Spleen (tissue), 11 donors: ENCODE results near the gene TIGD3. TPM values are rescaled to one million over a fixed set of nuclear protein-coding genes. Genes with fewer than 3 reads are reported as not detected.

Source experiments
- DNase-seq: peaks from one replicate; pipeline ENCODE4 v3.0.0-alpha.2; 2020
- H3K27ac ChIP-seq, 8 donors: fragments of 200-600 bp; sonication (generic) in 7 of 8; 1 replicate in 4 of 8; 2 replicates in 4 of 8; pipeline versions ENCODE4 v1.5.0 to v1.8.0; 2016 to 2021; ENCODE audit warnings: inconsistent platforms in 4 of 8, mild to moderate bottlenecking in 4 of 8, moderate library complexity in 1 of 8
- H3K27me3 ChIP-seq, 7 donors: fragments of 200-600 bp; sonication (generic) in 6 of 7; replicated peaks in 1 of 7; 1 replicate in 4 of 7; 2 replicates in 3 of 7; pipeline versions ENCODE4 v1.5.0 to v1.8.0; 2016 to 2021; ENCODE audit warnings: inconsistent platforms in 3 of 7, mild to moderate bottlenecking in 1 of 7
- H3K36me3 ChIP-seq, 6 donors: fragments of 200-600 bp; sonication (generic) in 5 of 6; 1 replicate in 4 of 6; 2 replicates in 2 of 6; pipeline versions ENCODE4 v1.5.0 to v1.8.0; 2016 to 2021; ENCODE audit warnings: inconsistent platforms in 2 of 6
- H3K4me1 ChIP-seq, 6 donors: fragments of 200-600 bp; sonication (generic) in 5 of 6; 1 replicate in 3 of 6; 2 replicates in 3 of 6; pipeline versions ENCODE4 v1.5.0 to v1.8.0; 2016 to 2021; ENCODE audit warnings: inconsistent platforms in 3 of 6
- H3K4me3 ChIP-seq, 8 donors: fragments of 200-600 bp; sonication (generic) in 7 of 8; 1 replicate in 4 of 8; 2 replicates in 4 of 8; pipeline versions ENCODE4 v1.5.0 to v1.8.0; 2016 to 2021; ENCODE audit warnings: inconsistent platforms in 4 of 8, mild to moderate bottlenecking in 4 of 8, moderate library complexity in 2 of 8
- H3K9me3 ChIP-seq, 8 donors: fragments of 200-600 bp; sonication (generic) in 7 of 8; 1 replicate in 4 of 8; 2 replicates in 4 of 8; pipeline versions ENCODE4 v1.5.0 to v1.8.0; 2016 to 2021; ENCODE audit warnings: inconsistent platforms in 4 of 8
- POLR2A ChIP-seq, 3 donors: fragments of 450-650 bp; IDR thresholded peaks; one replicate each; pipeline ENCODE4 v1.5.1; 2017; ENCODE audit warnings: antibody characterized with exemption in 3 of 3, mild to moderate bottlenecking in 1 of 3
- POLR2AphosphoS5 ChIP-seq, 3 donors: sonication (generic); formaldehyde crosslinking; IDR thresholded peaks; one replicate each; pipeline ENCODE4 v1.5.1; 2017; ENCODE audit warnings: antibody characterized with exemption in 3 of 3
- WGBS, 5 donors: extraction: QIAGEN DNeasy Blood & Tissue Kit in 3 of 5; methylation state at CpG; one replicate each; pipeline versions ENCODE4 v1.1.5 to v1.1.7; 2013 to 2018; 5-methylcytosine and 5-hydroxymethylcytosine counted together
- intact Hi-C: fragments of 100-400 bp; cut with DNase I; formaldehyde crosslinking; loops from one replicate; pipeline ENCODE4 v1.15.0; 2023; ENCODE audit warnings: low total_unique reads
- polyA plus RNA-seq, 3 donors: library from polyadenylated mRNA; stranded (reverse); fragments of 200-250 nt; gene quantifications; one replicate each; pipeline ENCODE4 v1.2.1, GENCODE V29; 2013
- total RNA-seq, 7 donors: library from RNA; depleted of rRNA in 3 of 7; stranded (reverse); fragments of >200 nt in 3 of 7; fragmentation: NEBNext Ultra II Directional in 4 of 7; extraction: Animal tissue kit (Norgen Biotek cat#: 25700) in 4 of 7; gene quantifications; one replicate each; pipeline versions ENCODE4 v1.1.0 to v1.2.1, GENCODE V29; 2016 to 2021
- TF ChIP-seq, protein P1 (sequence below), 11 experiments: fragments of 200-600 bp in 7 of 11; fragments of 450-650 bp in 4 of 11; sonication (generic) in 4 of 11; IDR thresholded peaks in 8 of 11; conservative IDR thresholded peaks in 3 of 11; 1 replicate in 7 of 11; 2 replicates in 4 of 11; pipeline versions ENCODE4 v1.4.0 to v1.8.0; 2016 to 2021; ENCODE audit warnings: antibody characterized with exemption in 11 of 11, inconsistent platforms in 4 of 11, mild to moderate bottlenecking in 1 of 11
- donor health status: healthy with polysubstance abuse.
- donor health status: DM: no; HTN: no; CAD: no; lungs with moderate emphysema.
- donor health status: DM: no; HTN: no; CAD: no.
- donor health status: Bipolar disorder and iron deficiency.
- donor health status: healthy.
- donor health status: DM: no; HTN: no; CAD: no.
- donor health status: DM: yes; HTN: yes; CAD: no.

Gene TIGD3
- total and polyA plus RNA-seq, 10 donors = 0.56 to 2.7 (median 0.93) TPM

DNA sequence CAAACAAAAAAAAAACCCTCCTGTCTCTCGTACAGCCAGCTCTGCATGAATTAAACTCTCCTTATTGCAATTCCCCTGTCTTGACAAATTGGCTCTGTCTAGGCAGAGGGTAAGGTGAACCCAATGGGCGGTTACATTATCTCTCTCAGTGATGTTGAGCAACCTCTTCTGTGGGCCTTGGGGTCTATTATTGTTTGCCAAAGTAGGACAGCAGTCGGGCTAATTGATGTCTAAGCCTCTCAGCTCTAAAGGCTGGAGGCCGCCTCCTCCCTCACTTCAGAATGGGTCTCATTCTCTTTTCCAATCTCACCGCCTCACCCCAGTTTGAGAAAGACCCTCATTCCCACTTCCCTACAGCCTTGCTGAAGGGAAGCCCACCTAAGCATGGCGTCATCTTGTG lies 29.2 kb downstream of the TIGD3 start:
- H3K27me3 ChIP-seq = no peaks in the 10 kb centered on the region
- WGBS, 5 donors = 89 to 92% (median 91%) methylated on average over 6 of the region's 6 CpGs
- peaks cover 61 to 98% (median 81%) of the 10 kb centered on the region in 6 donors for H3K4me1 ChIP-seq
- TF ChIP-seq POLR2A (IDR thresholded peaks at IDR 0.05) = no peak
- TF ChIP-seq POLR2AphosphoS5 (IDR thresholded peaks at IDR 0.05) = no peak
- no peak overlapping the region for H3K4me3 ChIP-seq
- no peaks in the 10 kb centered on the region for H3K9me3 ChIP-seq
- intact Hi-C loops = no loop called here
- DNase-seq = no peak
- peaks cover 0 to 22% (median 0%) of the 10 kb centered on the region in 6 donors for H3K36me3 ChIP-seq
- H3K27ac ChIP-seq = peak overlapping the region; percentile 84 to 98 (median 98)

DNA sequence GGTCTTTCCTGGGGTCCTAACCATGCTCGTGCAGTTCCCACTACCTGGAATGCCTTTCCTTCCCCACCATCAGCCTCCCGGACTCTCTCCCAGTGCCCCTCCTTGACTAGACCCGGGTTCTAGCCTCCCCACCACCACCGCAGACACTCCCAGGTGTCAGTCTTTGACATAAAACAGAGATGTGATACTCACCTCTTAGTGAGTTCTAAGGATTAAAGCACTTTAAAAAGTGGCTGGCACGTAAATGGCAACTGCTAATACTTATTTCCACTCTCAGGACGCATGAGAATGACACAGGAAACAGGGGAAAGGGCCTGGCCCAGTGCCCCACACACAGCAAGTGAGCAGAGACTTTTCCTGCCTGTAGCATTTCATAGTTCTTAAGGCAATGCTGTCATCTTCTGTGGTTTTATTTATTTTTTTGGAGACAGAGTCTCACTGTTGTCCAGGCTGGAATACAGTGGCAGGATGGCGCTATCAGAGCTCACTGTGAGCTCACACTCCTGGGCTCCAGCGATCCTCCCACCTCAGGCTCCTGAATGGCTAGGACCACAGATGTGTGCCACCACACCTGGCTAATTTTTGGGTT lies 29.8 kb downstream of the TIGD3 start:
- WGBS, 5 donors = 52 to 64% (median 61%) methylated on average over 8 of the region's 8 CpGs
- Histone ChIP-seq H3K9me3 (no peaks in the 10 kb centered on the region), H3K27me3 (no peaks in the 10 kb centered on the region), H3K27ac (peak overlapping the region; percentile 84 to 98 (median 98)), H3K4me3 (no peak overlapping the region), H3K36me3 (peaks cover 0 to 22% (median 2%) of the 10 kb centered on the region in 6 donors), H3K4me1 (peaks cover 67 to 98% (median 84%) of the 10 kb centered on the region in 6 donors)
- TF ChIP-seq, protein P1, sequence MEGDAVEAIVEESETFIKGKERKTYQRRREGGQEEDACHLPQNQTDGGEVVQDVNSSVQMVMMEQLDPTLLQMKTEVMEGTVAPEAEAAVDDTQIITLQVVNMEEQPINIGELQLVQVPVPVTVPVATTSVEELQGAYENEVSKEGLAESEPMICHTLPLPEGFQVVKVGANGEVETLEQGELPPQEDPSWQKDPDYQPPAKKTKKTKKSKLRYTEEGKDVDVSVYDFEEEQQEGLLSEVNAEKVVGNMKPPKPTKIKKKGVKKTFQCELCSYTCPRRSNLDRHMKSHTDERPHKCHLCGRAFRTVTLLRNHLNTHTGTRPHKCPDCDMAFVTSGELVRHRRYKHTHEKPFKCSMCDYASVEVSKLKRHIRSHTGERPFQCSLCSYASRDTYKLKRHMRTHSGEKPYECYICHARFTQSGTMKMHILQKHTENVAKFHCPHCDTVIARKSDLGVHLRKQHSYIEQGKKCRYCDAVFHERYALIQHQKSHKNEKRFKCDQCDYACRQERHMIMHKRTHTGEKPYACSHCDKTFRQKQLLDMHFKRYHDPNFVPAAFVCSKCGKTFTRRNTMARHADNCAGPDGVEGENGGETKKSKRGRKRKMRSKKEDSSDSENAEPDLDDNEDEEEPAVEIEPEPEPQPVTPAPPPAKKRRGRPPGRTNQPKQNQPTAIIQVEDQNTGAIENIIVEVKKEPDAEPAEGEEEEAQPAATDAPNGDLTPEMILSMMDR (IDR thresholded peaks at IDR 0.05 in 8 of 11, conservative IDR thresholded peaks at IDR 0.05 in 3 of 11) = no peak
- TF ChIP-seq POLR2A (IDR thresholded peaks at IDR 0.05) (no peak), POLR2AphosphoS5 (IDR thresholded peaks at IDR 0.05) (peak in 1 of 3 donors; percentile 73)
- no peak for DNase-seq
- intact Hi-C loops = no loop called here

DNA sequence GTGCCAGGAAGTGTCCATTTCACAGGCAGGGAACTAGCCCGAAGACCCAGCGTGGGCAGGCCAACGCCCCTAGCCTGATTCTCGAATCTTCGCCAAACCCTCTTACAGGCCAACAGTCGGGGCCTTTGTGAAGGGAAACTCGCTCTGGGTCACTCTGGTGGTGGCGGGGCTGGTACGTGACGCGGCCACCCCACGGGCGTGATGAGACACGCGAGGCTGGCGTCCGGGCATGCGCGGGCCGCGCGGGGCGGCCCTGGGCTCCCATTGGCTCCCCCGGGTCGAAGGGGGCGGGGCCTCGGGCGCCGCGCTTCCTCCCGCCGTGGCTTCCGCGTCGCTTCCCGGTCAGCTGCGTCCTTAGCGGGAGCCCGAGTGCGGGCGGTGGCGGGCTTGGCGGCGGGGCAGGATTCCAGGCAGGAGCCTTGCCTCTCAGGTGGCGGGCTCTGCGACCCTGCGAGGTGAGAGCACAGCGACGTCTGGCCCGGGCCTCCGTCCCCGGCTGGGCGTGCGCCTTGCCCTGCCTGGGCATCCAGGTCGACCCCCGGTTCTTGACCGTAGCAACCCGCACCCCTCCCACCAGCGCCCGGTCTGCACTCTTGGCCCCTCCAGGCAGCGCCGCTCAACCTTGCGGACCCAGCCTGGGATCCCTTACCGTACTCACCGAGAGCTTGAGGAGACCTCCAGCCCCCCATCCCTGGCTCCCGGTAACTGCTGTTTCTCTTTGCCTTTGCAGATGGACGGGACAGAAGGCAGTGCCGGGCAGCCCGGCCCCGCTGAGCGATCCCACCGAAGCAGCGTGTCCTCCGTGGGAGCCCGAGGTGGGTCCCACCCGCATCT lies 32.0 kb downstream of the TIGD3 start, which contains the start of gene FRMD8:
Gene FRMD8 (plus strand): TSS at position 331 of the 834 bp plus-strand sequence. CDS start 400 bp downstream, at position 731.
- H3K27me3 ChIP-seq = no peaks in the 10 kb centered on the region
- H3K4me1 ChIP-seq = peaks cover 79 to 99% (median 92%) of the 10 kb centered on the region in 6 donors
- peaks cover 0 to 39% (median 7%) of the 10 kb centered on the region in 6 donors for H3K36me3 ChIP-seq
- intact Hi-C loops = no loop called here
- peak within 1 kb of the TSS; percentile 77 to 93 (median 83) for H3K4me3 ChIP-seq
- TF ChIP-seq, protein P1 (IDR thresholded peaks at IDR 0.05 in 8 of 11, conservative IDR thresholded peaks at IDR 0.05 in 3 of 11) = peak in 1 of 11 experiments; percentile 5
- TF ChIP-seq POLR2AphosphoS5 (IDR thresholded peaks at IDR 0.05) (peak; percentile 96 to 99 (median 98)), POLR2A (IDR thresholded peaks at IDR 0.05) (peak; percentile 29 to 82 (median 82))
- WGBS, 5 donors = 0 to 2% (median 1%) methylated on average over 17 to 76 of the region's 76 CpGs
- peak within 1 kb of the TSS; percentile 90 to 98 (median 98) for H3K27ac ChIP-seq
- H3K9me3 ChIP-seq = no peaks in the 10 kb centered on the region
- DNase-seq = peak; percentile 97

DNA sequence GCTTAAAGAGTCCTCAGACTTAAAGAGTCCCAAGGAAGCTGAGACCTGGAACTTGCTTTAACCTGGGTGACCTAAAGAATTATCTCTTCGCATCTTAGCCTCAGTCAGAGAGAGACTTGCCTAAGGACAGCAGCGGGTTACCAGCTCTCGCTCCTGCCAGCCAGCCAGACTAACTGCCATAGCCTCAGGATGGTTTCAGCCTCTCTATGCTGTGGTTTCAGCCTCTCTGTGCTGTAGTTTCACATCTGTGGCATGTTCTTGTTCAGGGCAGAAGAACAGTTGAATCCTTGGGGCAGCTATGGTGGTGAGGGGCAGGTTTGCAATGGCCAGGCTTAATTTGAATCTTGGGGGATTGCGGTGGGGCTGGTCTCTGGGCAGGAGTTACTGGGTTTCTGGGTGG lies 34.2 kb downstream of the TIGD3 start:
- TF ChIP-seq POLR2AphosphoS5 (IDR thresholded peaks at IDR 0.05) = no peak
- TF ChIP-seq POLR2A (IDR thresholded peaks at IDR 0.05) = no peak
- TF ChIP-seq, protein P1 (IDR thresholded peaks at IDR 0.05 in 8 of 11, conservative IDR thresholded peaks at IDR 0.05 in 3 of 11) = no peak
- WGBS, 5 donors = 85 to 93% (median 92%) methylated on average over 4 of the region's 4 CpGs
- Histone ChIP-seq H3K27me3 (no peaks in the 10 kb centered on the region), H3K27ac (peak overlapping the region in 6 of 8 donors; percentile 9 to 98 (median 86)), H3K36me3 (peaks cover 0 to 61% (median 22%) of the 10 kb centered on the region in 6 donors), H3K4me3 (peak overlapping the region in 5 of 8 donors; percentile 77 to 93 (median 82)), H3K4me1 (peaks cover 76 to 99% (median 90%) of the 10 kb centered on the region in 6 donors), H3K9me3 (no peaks in the 10 kb centered on the region)
- DNase-seq = no peak
- intact Hi-C loops = no loop called here
